ENCODE data around the gene IP6K2. TPM values are rescaled to one million over a fixed set of nuclear protein-coding genes. Genes with fewer than 3 reads are reported as not detected.

Gene IP6K2
- total RNA-seq, 1 donor from 2014 or later: 94.1 TPM

DNA sequence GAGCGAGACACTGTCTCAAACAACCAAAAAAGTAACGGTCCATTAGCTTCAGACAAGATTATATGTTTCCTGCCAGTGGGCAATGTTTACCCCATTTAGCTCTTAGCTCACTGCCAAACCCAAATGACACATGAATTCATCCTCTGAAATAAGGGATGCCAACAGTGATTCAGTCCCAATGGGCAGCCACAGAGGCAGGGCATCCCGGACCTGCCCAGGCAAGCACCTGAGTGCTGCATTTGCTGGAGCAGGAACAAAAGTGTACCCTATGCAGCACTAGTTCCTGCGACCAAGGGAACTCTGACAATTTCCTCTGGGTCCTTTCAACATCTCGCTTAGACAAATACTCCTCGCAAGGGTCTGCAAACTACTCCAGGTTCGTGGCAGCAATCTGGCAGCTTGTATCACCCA, 8.0 kb downstream of the IP6K2 start:
- ChIA-PET POLR2A (interaction anchor here (1.6 kb wide), 1 partner anchor 8 kb away, joined by 5 read pairs; the partner anchor contains the start of gene IP6K2), CTCF (interaction anchor here (1.3 kb wide), 1 partner anchor 23 kb away, joined by 3 read pairs; the partner anchor contains the start of gene NCKIPSD)
- peak overlapping the region; percentile 53 for H3K27ac Mint-ChIP-seq
- DNase-seq (no peak), ATAC-seq (ENCODE audit: low read depth) (peak; percentile 14)
- TF ChIP-seq, protein P1, sequence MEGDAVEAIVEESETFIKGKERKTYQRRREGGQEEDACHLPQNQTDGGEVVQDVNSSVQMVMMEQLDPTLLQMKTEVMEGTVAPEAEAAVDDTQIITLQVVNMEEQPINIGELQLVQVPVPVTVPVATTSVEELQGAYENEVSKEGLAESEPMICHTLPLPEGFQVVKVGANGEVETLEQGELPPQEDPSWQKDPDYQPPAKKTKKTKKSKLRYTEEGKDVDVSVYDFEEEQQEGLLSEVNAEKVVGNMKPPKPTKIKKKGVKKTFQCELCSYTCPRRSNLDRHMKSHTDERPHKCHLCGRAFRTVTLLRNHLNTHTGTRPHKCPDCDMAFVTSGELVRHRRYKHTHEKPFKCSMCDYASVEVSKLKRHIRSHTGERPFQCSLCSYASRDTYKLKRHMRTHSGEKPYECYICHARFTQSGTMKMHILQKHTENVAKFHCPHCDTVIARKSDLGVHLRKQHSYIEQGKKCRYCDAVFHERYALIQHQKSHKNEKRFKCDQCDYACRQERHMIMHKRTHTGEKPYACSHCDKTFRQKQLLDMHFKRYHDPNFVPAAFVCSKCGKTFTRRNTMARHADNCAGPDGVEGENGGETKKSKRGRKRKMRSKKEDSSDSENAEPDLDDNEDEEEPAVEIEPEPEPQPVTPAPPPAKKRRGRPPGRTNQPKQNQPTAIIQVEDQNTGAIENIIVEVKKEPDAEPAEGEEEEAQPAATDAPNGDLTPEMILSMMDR (IDR thresholded peaks at IDR 0.05): no peak
- H3K4me3 Mint-ChIP-seq: no peak overlapping the region
- H3K9me3 Mint-ChIP-seq: no peaks in the 10 kb centered on the region
- peaks cover 38% of the 10 kb centered on the region for H3K4me1 Mint-ChIP-seq
- intact Hi-C loops (cut with micrococcal nuclease): no loop called here
- H3K27me3 Mint-ChIP-seq: no peaks in the 10 kb centered on the region
- H3K36me3 Mint-ChIP-seq (ENCODE audit: low read depth): peaks cover 64% of the 10 kb centered on the region

DNA sequence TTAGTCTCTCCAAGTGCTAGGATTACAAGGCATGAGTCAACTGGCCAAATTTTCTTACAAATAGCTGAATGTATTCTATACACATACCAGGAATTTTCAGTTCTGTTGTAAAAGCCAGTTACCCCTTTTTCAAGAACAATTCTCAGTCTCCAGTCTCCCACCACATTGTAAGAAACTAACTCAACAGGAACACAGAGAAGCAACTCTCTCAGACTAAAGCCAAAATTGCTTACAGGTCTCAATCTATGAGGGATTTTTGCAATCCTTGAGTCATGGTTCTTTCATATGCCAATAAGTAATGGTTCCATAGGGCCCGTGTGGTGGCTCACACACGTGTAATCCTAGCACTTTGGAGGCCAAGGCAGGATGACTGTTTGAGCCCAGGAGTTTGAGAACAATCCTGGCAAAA, 8.5 kb downstream of the IP6K2 start:
- Mint-ChIP-seq H3K4me3 (no peak overlapping the region), H3K4me1 (peaks cover 37% of the 10 kb centered on the region), H3K9me3 (no peaks in the 10 kb centered on the region), H3K27ac (no peak overlapping the region), H3K27me3 (no peaks in the 10 kb centered on the region), H3K36me3 (ENCODE audit: low read depth) (peaks cover 64% of the 10 kb centered on the region)
- DNase-seq (no peak), ATAC-seq (ENCODE audit: low read depth) (no peak)
- CTCF ChIA-PET: interaction anchor here (1.3 kb wide), 1 partner anchor 23 kb away, joined by 3 read pairs; the partner anchor contains the start of gene NCKIPSD
- intact Hi-C loops (cut with micrococcal nuclease): no loop called here
- POLR2A ChIA-PET: interaction anchor here (1.6 kb wide), 1 partner anchor 9 kb away, joined by 5 read pairs; the partner anchor contains the start of gene IP6K2
- TF ChIP-seq, protein P1 (IDR thresholded peaks at IDR 0.05): no peak

DNA sequence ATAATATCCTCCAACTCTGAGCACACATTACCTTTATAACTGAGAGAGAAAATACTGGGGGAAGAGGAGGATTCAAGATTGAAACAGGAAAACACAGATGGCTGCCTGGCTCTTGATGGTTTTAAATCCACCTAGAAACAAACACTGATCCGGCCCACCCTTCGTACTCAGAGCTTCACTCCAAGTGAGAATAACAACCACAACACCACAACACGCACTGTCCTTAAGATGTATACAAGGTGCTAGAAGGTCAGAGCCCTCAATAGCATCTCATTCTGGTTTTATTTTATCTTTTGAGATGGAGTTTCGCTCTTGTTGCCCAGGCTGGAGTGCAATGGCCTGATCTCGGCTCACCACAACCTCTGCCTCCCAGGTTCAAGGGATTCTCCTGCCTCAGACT, 9.9 kb downstream of the IP6K2 start:
- TF ChIP-seq, protein P1 (IDR thresholded peaks at IDR 0.05): no peak
- DNase-seq (no peak), ATAC-seq (ENCODE audit: low read depth) (no peak)
- intact Hi-C loops (cut with micrococcal nuclease): no loop called here
- ChIA-PET CTCF (no interaction called here), POLR2A (no interaction called here)
- peaks cover 37% of the 10 kb centered on the region for H3K4me1 Mint-ChIP-seq
- no peak overlapping the region for H3K27ac Mint-ChIP-seq
- H3K4me3 Mint-ChIP-seq: no peak overlapping the region
- H3K9me3 Mint-ChIP-seq: no peaks in the 10 kb centered on the region
- no peaks in the 10 kb centered on the region for H3K27me3 Mint-ChIP-seq
- H3K36me3 Mint-ChIP-seq (ENCODE audit: low read depth): peaks cover 65% of the 10 kb centered on the region

DNA sequence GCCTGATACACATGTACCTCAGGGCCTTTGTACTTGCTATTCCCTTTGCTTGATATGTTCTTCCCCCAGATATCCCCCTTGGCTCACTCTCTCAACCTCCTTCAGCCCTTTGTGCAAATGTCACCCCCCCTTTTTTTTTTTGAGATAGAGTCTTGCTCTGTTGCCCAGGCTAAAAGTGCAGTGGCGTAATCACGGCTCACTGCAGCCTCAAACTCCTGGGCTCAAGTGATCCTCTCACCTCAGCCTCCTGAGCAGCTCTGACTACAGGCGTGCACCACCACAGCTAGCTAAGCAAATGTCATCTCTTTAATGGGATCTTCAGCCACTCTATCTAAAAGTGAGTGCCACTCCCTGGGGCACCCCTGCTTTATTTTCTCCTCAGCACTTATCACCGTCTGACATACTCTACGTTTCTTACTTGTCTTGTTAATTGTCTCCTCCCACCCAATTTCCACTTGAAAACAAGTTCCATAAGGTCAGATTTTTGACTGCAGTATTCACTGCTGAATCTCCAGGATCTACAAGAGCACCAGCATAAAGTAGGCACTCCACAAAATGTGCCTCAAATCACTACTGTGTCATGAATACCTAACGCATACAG, 14.6 kb downstream of the IP6K2 start:
- intact Hi-C loops (cut with micrococcal nuclease): no loop called here
- DNase-seq (no peak), ATAC-seq (ENCODE audit: low read depth) (no peak)
- ChIA-PET CTCF (no interaction called here), POLR2A (no interaction called here)
- TF ChIP-seq, protein P1 (IDR thresholded peaks at IDR 0.05): no peak
- Mint-ChIP-seq H3K27ac (no peak overlapping the region), H3K27me3 (no peaks in the 10 kb centered on the region), H3K36me3 (ENCODE audit: low read depth) (peaks cover 45% of the 10 kb centered on the region), H3K9me3 (no peaks in the 10 kb centered on the region), H3K4me3 (no peak overlapping the region), H3K4me1 (peaks cover 15% of the 10 kb centered on the region)

GRCh38 chr3:48700731-48701405, 16.2 kb downstream of the IP6K2 start:
- H3K4me1 Mint-ChIP-seq: peaks cover 18% of the 10 kb centered on the region
- intact Hi-C loops (cut with micrococcal nuclease): no loop called here

More at GRCh38 chr3:48700731-48701405, 16.2 kb downstream of the IP6K2 start:
- no peak for DNase-seq
- no peak overlapping the region for H3K27ac Mint-ChIP-seq
- peaks cover 40% of the 10 kb centered on the region for H3K36me3 Mint-ChIP-seq (ENCODE audit: low read depth)
- H3K27me3 Mint-ChIP-seq: no peaks in the 10 kb centered on the region
- POLR2A ChIA-PET: interaction anchor here (0.6 kb wide), 1 partner anchor 823 kb away, joined by 8 read pairs; no protein-coding TSS in a partner anchor
- TF ChIP-seq, protein P1 (IDR thresholded peaks at IDR 0.05): no peak
- H3K9me3 Mint-ChIP-seq: no peaks in the 10 kb centered on the region
- H3K4me3 Mint-ChIP-seq: no peak overlapping the region
- ATAC-seq (ENCODE audit: low read depth): no peak
- CTCF ChIA-PET: no interaction called here

All from activated B cell treated with CpG ODN at 0.5 μM for 24 hours (primary cell).